ENCODE data around the gene OTUD6A.

- TF ChIP-seq CTCF (IDR thresholded peaks at IDR 0.05) (no peak), POLR2A (IDR thresholded peaks at IDR 0.05) (no peak), POLR2AphosphoS5 (IDR thresholded peaks at IDR 0.05) (no peak)
Observed at GRCh38 chrX:70038515-70038914, 23.7 kb upstream of the OTUD6A start.

Data from breast epithelium (tissue), 3 donors.